Spinal cord (tissue), 10 donors: ENCODE measurements around the gene APOBEC3B. TPM values are rescaled to one million over a fixed set of nuclear protein-coding genes. Genes with fewer than 3 reads are reported as not detected.
"Not testable (repeated sequence)": the region's sequence is repeated elsewhere in the genome, so short reads cannot be mapped to it uniquely, and the experiment has no call there.

ENCODE experiments used
- DNase-seq, 6 donors: peaks; one replicate each; pipeline versions ENCODE4 v3.0.0 to v3.0.0-alpha.2; 2013 to 2015; ENCODE audit warnings: low spot score in 6 of 6, low read depth in 4 of 6
- H3K27ac ChIP-seq: one replicate; pipeline ENCODE4 v1.5.1; 2013; ENCODE audit warnings: low read depth, low read length, control low read depth
- H3K27me3 ChIP-seq: one replicate; pipeline ENCODE4 v1.6.1; 2013; ENCODE audit warnings: low read length; ENCODE audit not compliant: control insufficient read depth, insufficient read depth
- H3K36me3 ChIP-seq: one replicate; pipeline ENCODE4 v1.6.1; 2013; ENCODE audit warnings: low read length; ENCODE audit not compliant: control insufficient read depth, insufficient read depth
- H3K4me1 ChIP-seq: one replicate; pipeline ENCODE4 v1.6.1; 2013; ENCODE audit warnings: low read length; ENCODE audit not compliant: control insufficient read depth, insufficient read depth
- H3K4me3 ChIP-seq: one replicate; pipeline ENCODE4 v1.5.1; 2013; ENCODE audit warnings: low read depth, low read length, control low read depth
- H3K9me3 ChIP-seq: one replicate; pipeline ENCODE4 v1.6.1; 2013; ENCODE audit warnings: low read length; ENCODE audit not compliant: control insufficient read depth, insufficient read depth
- WGBS: methylation state at CpG from one replicate; pipeline ENCODE4 v1.1.5; 2013; ENCODE audit warnings: missing lambda C conversion rate; ENCODE audit not compliant: insufficient coverage; 5-methylcytosine and 5-hydroxymethylcytosine counted together
- polyA plus RNA-seq, 2 donors: library from polyadenylated mRNA; unstranded; fragments of 120-200 nt; gene quantifications; one replicate each; pipeline ENCODE4 v1.2.1, GENCODE V29; 2013; ENCODE audit not compliant: insufficient read length in 2 of 2
- total RNA-seq, 2 donors: library from RNA; depleted of rRNA in 1 of 2; stranded (reverse); fragments of 120-200 nt in 1 of 2; fragments of >200 nt in 1 of 2; gene quantifications; one replicate each; pipeline versions ENCODE4 v1.2.3 to v1.2.4, GENCODE V29; 2013 to 2014
- donor health status: healthy.

APOBEC3B gene
- total and polyA plus RNA-seq, 4 donors = 1.1 to 2.6 (median 2.2) TPM

GRCh38 chr22:39024519-39025308 is 42.6 kb downstream of the APOBEC3B start:
- Histone ChIP-seq H3K27me3 (no peaks in the 10 kb centered on the region), H3K36me3 (no peaks in the 10 kb centered on the region), H3K4me1 (peaks cover 12% of the 10 kb centered on the region), H3K9me3 (no peaks in the 10 kb centered on the region), H3K27ac (no peak overlapping the region), H3K4me3 (no peak overlapping the region)
- WGBS = 83% methylated on average over 13 of the region's 15 CpGs
- no peak for DNase-seq

GRCh38 chr22:39026509-39027150 is 44.5 kb downstream of the APOBEC3B start:
- 98% methylated on average over 7 of the region's 12 CpGs for WGBS
- no peaks in the 10 kb centered on the region for H3K36me3 ChIP-seq
- DNase-seq = no peak
- no peak overlapping the region for H3K27ac ChIP-seq
- no peak overlapping the region for H3K4me3 ChIP-seq
- H3K4me1 ChIP-seq = peaks cover 1% of the 10 kb centered on the region
- no peaks in the 10 kb centered on the region for H3K9me3 ChIP-seq
- no peaks in the 10 kb centered on the region for H3K27me3 ChIP-seq

- WGBS = 40% methylated on average over 1 of the region's 4 CpGs
- H3K27me3 ChIP-seq = no peaks in the 10 kb centered on the region
- no peaks in the 10 kb centered on the region for H3K4me1 ChIP-seq
- no peaks in the 10 kb centered on the region for H3K36me3 ChIP-seq
- DNase-seq = no peak
- no peak overlapping the region for H3K27ac ChIP-seq
- no peaks in the 10 kb centered on the region for H3K9me3 ChIP-seq
- no peak overlapping the region for H3K4me3 ChIP-seq
Observed at GRCh38 chr22:39027717-39028116, 45.6 kb downstream of the APOBEC3B start.

GRCh38 chr22:39028281-39028680 is 46.1 kb downstream of the APOBEC3B start:
- 94% methylated on average over 10 of the region's 11 CpGs for WGBS
- H3K36me3 ChIP-seq = no peaks in the 10 kb centered on the region
- H3K4me1 ChIP-seq = no peaks in the 10 kb centered on the region
- H3K27me3 ChIP-seq = no peaks in the 10 kb centered on the region
- DNase-seq = no peak
- no peaks in the 10 kb centered on the region for H3K9me3 ChIP-seq
- no peak overlapping the region for H3K27ac ChIP-seq
- no peak overlapping the region for H3K4me3 ChIP-seq

- DNase-seq = no peak
- no peaks in the 10 kb centered on the region for H3K27me3 ChIP-seq
- WGBS = 93% methylated on average over 13 of the region's 13 CpGs
- H3K27ac ChIP-seq = no peak overlapping the region
- no peaks in the 10 kb centered on the region for H3K4me1 ChIP-seq
- H3K36me3 ChIP-seq = no peaks in the 10 kb centered on the region
- no peak overlapping the region for H3K4me3 ChIP-seq
- H3K9me3 ChIP-seq = no peaks in the 10 kb centered on the region
Observed at GRCh38 chr22:39029227-39029626, 47.1 kb downstream of the APOBEC3B start.

- no peaks in the 10 kb centered on the region for H3K27me3 ChIP-seq
- H3K4me1 ChIP-seq = no peaks in the 10 kb centered on the region
- H3K27ac ChIP-seq = no peak overlapping the region
- H3K36me3 ChIP-seq = no peaks in the 10 kb centered on the region
- WGBS = 93% methylated on average over 9 of the region's 14 CpGs
- no peak for DNase-seq
- no peak overlapping the region for H3K4me3 ChIP-seq
- H3K9me3 ChIP-seq = no peaks in the 10 kb centered on the region
Observed at GRCh38 chr22:39030705-39031104, 48.6 kb downstream of the APOBEC3B start.

GRCh38 chr22:39031434-39032295 is 49.5 kb downstream of the APOBEC3B start:
- not testable (repeated sequence) for H3K27ac ChIP-seq, DNase-seq, H3K9me3 ChIP-seq, H3K4me3 ChIP-seq, H3K36me3 ChIP-seq, H3K4me1 ChIP-seq, H3K27me3 ChIP-seq
- 58% methylated on average over 12 of the region's 18 CpGs for WGBS

GRCh38 chr22:39037071-39037470 is 54.9 kb downstream of the APOBEC3B start:
- not testable (repeated sequence) for H3K9me3 ChIP-seq, H3K36me3 ChIP-seq, H3K27ac ChIP-seq, H3K4me3 ChIP-seq, H3K27me3 ChIP-seq, DNase-seq
- H3K4me1 ChIP-seq = peaks cover 10% of the 10 kb centered on the region
- no CpG with 5 or more reads among the region's 2 CpGs for WGBS

- Histone ChIP-seq H3K4me3 (no peak overlapping the region), H3K27ac (no peak overlapping the region), H3K9me3 (peaks cover 1% of the 10 kb centered on the region), H3K27me3 (no peaks in the 10 kb centered on the region), H3K4me1 (peaks cover 10% of the 10 kb centered on the region), H3K36me3 (no peaks in the 10 kb centered on the region)
- 92% methylated on average over 12 of the region's 19 CpGs for WGBS
- no peak for DNase-seq
Observed at GRCh38 chr22:39039306-39040126, 57.4 kb downstream of the APOBEC3B start.
